ENCODE results near the gene HADHB. TPM values are rescaled to one million over a fixed set of nuclear protein-coding genes. Genes with fewer than 3 reads are reported as not detected.
A peak's percentile ranks its signal among the peaks of the same experiment; 100 is the strongest.
"Not testable (repeated sequence)": the region's sequence is repeated elsewhere in the genome, so short reads cannot be mapped to it uniquely, and the experiment has no call there.

HADHB gene
- total RNA-seq, 1 experiment from 2014 or later, result 117 TPM

DNA sequence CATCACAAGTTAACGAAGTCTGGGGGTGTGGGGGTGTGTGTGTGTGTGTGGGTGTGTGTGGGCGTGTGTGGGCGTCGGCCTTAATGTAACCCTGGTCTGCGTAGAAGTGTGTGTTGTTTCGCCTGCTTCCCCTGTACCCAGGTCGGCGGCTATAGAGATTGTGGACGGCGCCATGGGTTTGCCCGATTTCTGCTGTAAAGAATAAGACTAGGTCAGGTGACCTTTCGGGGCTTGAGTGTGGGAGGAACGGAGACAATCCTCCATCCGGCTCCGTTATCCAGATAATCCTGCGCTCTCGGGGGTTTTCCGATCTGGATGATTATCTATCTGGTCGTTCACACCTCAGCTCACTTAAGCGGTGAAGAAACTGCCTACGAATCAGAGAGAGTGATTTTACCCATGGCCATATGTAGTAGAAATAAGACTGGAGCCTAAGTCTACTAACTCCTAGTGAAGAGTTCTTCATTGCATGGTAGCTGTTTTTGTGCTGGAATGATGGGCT, 543 bp downstream of the HADHB start:
- DNase-seq (ENCODE audit: low spot score), result peak; percentile 31

DNA sequence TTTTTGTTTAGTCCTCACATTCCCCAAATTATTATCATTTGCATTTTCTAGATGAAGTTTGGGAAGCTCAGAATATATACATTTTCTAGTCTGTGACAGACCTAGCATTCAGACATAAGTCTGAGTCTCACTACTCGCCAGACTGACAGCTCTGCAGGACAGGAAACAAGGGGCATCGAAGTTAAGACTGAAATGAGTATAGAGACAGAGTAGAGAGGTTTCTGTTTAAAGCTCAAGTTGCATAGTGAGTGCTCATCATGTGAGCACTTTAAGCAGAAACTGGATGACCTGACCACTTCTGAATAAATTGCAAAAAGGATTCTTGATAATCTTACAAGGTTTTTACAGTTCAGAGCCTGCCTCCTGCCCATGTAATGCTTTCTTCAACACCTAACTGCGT, 1.1 kb downstream of the HADHB start:
- DNase-seq (ENCODE audit: low spot score), result peak; percentile 8

DNA sequence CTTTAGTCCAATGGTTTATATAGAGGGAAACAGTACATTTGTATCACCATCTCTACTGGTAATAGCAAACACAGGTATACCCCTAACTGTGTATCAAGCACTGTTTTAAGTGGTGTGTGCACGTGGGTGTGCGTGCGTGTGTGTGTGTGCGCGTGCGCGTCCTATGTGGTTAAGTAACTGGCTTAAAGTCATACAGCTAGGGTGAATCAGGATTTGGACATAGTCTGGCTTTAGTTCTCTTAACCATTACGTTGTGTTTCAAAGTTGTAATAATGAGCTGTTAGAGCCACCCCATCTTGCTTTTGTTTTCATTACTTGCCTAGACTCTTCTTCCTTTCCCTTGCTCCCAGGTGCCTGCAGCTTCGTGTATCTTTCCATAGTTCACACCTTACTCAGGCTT, 2.1 kb downstream of the HADHB start:
- DNase-seq (ENCODE audit: low spot score), result no peak

DNA sequence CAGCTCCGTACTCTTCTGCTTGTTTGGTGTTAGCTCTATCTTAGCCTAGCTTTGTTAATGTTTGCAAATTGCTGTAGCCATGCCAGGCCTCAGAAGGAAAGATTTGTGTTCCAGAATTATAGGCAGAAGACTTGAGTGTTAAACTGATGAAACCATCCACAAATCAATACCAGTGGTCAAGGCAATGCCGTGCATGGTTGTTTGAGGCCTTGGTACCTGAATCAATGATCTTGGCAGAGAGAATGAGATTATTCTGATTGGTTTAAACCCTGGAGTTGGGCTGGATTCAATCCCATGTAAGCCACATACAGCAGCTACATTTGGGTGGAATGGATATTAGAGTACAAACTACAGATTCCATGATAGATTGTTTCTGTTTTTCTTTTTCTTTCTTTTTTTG, 4.9 kb downstream of the HADHB start:
- DNase-seq (ENCODE audit: low spot score), result no peak

DNA sequence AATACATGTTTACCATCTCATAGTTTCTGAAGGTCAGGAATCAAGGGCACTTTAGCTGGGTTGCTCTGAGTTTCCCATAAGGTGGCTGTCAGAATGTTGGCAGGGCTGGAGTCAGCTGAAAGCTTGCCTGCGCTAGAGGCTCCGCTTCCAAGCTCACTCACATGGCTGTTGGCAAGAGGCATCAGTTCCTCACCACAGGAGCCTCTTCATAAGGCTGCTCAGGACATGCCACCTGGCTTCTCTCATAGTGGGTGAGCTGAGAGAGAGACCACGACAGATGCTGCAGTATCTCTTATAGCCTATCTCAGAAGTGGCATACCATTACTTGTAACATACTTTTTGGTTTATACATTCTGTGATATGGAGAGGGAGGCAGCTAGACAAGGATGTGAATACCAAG, 7.2 kb downstream of the HADHB start:
- no peak for DNase-seq (ENCODE audit: low spot score)

DNA sequence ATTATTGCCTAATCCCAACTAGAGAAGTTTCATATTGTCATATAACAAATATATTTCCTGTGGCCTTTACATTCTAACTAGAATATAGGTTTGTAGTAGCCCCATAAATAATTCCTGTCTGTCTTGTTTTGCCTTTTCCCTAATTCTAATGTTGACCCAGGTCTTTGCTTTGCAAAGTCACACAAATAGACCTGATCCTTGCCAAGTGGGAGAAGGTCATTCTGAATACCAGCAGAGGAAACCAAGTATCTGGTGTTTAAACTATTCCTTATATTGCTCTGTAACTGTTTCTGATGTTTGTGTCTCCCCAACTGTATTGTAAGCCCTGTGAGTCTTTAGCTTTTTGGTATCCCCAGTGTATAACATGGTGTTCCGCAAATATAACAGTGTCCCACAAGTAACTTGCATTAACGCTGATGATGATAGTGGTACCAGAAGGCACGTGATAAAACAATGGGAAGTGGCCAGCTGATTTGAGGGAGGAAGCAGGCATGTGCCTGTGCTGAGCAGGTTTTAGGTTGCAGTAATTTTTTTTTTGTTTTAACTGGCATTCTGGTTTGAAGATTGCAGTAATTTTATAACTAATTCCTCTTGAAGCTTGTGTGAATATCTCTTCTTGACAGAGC, 11.1 kb downstream of the HADHB start:
- DNase-seq (ENCODE audit: low spot score), result no peak

DNA sequence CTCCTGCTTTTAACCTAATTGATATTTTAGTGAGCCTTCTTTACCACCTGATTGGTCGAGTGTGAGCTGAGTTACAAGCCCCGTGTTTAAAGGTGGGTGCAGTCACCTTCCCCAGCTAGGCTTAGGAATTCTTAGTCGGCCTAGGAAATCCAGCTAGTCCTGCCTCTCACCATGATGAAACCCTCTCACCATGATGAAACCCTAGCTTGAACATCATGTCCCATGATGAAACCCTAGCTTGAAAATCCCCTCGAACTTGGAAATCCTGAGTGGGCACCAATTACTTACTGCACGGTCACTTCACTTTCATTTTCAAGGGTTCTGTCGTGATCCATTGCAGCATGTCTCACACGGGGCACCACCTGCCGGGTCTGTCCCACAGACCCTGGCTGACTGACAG, 14.1 kb downstream of the HADHB start:
- DNase-seq (ENCODE audit: low spot score), result not testable (repeated sequence)

DNA sequence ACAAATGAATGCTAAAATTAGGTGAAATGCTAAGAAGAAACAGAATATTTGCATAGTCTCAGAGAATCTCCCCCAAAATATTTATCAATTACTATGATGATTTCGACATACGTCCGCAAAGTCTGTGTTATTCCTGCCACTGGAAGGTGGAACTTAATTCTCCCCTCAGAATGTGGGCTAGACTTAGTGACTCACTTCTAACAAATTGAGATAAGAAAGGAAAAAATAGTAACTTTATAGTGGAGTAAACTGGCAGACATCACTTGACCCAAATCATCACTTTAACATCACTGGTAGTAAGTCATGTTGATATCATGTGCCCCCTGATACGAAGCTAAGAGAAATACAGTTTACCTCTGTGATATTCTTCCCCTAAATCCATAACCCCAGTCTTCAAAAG, 23.5 kb downstream of the HADHB start:
- DNase-seq (ENCODE audit: low spot score), result peak; percentile 48

DNA sequence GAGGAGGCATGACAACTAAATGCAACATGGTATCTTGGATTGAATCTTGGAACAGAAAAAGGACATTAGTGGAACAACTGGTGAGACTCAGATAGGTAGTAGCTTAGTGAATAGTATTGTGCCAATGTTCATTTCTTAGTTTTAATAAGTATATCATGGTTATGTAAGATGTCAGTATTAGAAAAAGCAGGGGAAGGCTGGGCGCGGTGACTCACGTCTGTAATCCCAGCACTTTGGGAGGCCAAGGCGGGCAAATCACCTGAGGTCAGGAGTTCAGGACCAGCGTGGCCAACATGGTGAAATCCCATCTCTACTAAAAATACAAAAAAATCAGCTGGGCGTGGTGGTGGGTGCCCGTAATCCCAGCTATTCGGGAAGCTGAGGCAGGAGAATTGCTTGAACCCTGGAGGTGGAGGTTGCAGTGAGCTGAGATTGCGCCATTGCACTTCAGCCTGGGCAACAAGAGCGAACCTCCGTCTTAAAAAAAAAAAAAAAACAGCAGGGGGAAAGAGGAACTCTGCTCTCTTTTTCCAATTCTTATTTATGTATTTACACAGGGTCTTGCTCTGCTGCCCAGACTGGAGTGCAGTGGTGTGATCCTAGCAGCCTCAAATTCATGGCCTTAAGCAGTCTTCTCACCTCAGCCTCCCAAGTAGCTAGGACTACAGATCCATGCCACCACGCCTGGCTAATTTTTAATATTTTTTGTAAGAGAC, 24.1 kb downstream of the HADHB start:
- not testable (repeated sequence) for DNase-seq (ENCODE audit: low spot score)

DNA sequence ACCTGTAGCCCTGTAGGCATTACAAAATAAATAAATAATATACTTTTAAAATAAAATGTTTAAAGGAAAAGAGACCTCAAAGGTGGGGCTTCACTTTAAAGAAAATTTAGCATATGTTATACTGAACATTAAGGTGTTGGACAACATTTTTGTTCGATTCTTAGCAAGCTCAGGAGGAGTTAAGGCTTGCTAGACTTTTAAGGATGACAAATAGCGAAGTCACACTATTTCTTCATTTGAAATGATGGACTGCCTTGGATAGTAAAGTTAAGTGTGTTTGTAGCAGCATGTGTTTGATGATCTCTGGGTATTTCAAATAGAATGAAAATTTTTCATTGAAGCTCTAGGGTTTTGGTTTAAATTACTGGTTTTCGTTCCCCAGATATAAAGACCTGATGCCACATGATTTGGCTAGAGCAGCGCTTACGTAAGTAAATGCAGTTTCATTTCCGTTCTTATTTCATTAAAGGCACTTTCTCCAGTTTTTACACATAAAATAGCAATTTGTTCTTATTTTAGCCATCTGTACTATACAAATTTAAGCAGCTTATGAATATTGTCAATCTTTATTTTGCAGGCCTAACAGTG, 24.9 kb downstream of the HADHB start:
- no peak for DNase-seq (ENCODE audit: low spot score)

DNA sequence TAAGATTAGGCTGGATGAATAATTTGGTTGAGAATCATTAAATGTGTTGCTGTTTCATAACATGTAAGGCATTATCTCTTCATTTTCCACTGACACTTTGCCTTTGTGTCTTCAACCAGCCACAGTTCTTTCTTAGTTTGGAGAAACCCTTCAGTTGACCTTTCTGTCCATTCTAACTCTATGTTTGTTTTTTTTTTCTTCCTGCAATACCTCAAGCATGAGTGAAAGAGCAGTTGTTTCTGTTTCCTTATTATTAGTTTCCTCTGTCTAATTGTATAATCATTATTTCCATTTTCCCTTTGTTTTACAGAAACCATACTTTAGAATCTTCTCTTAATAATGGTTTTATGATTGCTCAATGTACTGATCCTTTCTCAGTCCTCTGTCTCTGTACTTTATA, 25.6 kb downstream of the HADHB start:
- DNase-seq (ENCODE audit: low spot score), result no peak

DNA sequence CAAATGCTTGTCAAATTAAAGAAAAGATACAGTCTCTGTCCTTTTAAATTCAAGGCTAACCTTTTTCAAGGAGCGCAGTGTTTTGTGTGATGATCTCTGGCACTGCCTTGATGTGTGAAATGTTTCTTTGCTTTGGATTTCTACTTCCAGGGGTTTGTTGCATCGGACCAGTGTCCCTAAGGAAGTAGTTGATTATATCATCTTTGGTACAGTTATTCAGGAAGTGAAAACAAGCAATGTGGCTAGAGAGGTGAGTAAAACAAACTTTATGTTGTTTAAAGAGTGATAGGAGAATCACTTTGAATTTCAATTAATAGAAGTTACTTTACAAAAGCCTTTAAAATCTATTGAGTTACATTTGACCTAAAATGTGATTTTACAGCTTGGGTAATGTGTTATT, 28.8 kb downstream of the HADHB start:
- DNase-seq (ENCODE audit: low spot score), result no peak

DNA sequence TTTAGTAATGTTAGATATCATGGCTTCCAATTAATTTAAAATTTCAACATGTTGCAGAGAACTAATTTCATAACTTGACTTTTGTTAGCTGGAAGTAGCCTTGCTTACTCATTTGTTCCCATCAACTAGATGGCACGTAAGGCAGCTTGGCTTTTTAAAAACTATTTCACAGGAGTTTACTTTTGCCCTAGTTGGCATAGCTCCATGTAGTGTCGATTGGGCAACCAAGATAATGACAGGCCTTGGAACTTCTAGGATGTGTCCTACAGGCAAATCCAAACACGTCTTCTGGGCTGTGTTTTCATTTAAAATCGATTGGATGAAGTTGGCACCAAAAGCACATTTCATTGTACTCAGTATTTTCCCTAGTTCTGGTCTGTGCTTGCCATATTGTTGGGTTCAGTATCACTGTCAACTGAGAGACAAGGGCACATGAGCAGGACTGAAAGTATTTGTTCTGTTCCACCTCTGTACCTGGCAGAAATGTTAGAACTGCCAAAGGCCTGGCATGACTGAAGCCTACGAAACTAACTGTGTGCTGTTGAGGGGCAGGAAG, 29.4 kb downstream of the HADHB start:
- peak; percentile 24 for DNase-seq (ENCODE audit: low spot score)

DNA sequence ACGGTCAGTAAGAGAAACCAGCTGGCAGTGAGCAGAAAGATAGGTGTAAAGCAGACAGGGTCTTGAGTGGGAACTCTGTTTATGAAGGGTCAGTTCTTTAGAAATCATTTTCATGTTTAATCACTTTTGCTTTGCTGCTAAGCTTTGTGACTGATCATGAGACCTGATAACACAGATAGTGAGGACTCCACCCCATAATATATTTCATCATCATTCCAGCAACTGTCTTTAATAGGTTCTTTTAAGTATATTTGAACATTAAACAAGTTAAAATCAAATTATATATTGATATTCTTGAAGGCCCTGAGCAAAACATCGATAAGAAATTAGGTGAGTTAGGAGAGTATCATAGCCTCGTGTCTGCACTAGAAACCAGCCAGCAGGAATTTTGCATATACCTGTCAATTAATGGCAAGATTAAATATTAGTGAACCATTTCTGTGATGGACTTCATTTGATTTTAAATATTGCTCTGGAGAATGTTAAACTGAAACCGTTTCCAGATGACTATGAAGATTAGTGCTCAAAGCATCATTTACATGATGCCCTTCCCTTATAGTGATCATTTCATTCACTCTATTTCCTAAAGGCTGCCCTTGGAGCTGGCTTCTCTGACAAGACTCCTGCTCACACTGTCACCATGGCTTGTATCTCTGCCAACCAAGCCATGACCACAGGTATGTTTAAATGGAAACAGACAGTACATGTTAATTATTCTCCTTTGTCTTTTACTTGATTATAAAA, 31.9 kb downstream of the HADHB start:
- no peak for DNase-seq (ENCODE audit: low spot score)

DNA sequence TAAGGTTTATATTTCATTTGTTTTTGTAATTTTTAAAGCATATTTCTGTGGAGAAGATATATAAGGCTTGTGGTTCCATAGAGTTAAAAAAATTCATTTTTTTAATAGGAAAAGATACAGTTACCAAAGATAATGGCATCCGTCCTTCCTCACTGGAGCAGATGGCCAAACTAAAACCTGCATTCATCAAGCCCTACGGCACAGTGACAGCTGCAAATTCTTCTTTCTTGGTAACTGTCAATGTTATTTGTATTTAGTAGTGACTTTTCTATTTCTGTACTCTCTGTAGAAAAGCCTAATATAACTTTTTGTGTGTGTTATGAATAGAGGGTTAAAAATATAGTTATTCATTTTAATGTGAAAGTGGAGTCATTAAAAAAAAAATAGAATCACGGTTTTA, 35.1 kb downstream of the HADHB start:
- no peak for DNase-seq (ENCODE audit: low spot score)

DNA sequence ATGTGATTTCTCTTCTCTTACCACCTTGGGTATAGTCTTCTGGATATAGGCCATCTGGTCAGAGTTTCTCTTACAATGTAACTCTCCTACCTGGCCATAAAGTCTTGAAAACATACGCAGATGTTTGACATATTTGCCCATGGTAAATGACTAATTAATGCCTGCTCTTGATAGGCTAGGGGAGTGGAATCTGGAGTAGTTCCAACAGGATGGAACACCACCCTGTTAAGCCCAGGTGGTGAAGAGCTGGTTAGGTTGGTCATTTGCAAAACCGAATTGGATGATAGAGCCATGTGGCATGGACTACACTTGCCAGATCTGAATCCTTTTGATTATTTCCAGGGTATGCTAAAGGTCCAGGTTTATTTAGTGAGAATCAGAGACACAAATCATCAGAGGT, 36.5 kb downstream of the HADHB start:
- DNase-seq (ENCODE audit: low spot score), result no peak

DNA sequence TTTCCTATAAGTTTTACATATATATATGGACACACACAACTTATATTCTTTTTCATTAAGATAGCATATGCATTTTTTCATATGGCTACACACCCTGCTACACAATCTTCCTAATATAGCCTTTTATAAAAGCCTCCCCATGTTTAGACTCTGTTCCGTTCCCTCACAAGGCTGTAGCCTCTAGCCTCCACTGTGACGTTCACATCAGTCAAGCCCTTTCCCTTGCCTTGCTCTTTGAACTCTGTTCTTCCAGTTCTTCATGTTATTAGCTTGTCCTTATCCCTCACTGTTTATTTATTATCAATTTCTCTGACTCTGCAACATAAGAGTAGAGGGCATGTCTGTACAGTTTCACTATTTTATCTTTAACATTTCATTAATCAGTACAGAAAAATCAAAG, 38.9 kb downstream of the HADHB start:
- no peak for DNase-seq (ENCODE audit: low spot score)

DNA sequence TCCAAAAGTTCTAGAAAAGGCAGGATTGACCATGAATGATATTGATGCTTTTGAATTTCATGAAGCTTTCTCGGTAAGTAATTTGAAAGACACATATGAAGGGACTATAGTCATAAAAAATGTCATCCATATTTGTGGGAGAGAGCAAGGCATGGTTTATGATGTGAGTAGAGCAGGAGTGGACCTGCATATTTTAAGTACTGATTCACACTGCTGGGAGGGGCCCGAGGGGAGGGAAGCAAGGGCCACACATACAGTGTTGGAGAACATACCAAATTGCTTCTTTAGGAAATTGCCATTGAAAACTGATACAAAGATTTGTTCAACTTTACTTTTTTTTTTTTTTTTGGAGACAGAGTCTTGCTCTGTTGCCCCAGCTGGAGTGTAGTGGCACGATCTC, 39.4 kb downstream of the HADHB start:
- DNase-seq (ENCODE audit: low spot score), result peak; percentile 53

DNA sequence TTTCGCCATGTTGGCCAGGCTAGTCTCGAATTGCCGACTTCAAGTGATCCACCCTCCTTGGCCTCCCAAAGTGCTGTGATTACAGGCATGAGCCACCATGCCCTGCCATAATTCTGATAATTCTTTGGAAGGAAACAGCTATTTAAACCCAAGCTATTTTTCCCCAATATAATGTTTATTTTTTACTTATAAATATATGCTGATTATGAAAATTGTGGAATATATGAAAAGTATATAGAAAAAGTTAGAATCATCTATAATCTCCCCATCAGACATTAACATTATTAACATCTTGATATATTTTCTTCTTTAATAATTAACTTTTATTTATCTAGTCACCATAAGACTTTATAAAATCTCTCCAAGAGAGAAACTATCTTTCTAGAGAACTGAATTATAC, 41.2 kb downstream of the HADHB start:
- DNase-seq (ENCODE audit: low spot score), result no peak

DNA sequence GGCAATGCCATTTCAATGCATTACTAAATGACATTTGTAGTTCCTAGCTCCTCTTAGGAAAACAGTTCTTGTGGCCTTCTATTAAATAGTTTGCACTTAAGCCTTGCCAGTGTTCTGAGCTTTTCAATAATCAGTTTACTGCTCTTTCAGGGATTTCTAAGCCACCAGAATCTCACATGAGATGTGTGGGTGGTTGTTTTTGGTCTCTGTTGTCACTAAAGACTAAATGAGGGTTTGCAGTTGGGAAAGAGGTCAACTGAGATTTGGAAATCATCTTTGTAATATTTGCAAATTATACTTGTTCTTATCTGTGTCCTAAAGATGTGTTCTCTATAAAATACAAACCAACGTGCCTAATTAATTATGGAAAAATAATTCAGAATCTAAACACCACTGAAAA, 45.3 kb downstream of the HADHB start:
- no peak for DNase-seq (ENCODE audit: low spot score)

DNA sequence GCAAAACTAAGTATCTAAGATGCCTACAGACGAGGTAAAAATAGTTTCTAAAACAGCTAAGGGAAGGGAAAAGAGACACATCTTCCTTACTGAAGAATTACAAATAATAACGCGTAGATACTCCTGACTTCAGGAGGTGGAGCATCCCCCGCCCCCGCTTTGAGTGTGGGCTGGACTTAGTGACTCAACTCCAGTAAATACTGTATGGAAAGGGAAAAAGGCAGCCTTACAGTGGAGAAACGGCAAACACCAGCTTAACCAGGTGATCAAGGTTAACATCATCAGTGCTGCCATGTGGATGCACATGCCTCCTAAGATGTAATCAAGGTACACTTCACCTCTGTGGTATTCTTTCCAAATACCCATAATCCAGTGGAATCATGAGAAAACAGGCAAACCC, 47.9 kb downstream of the HADHB start:
- no peak for DNase-seq (ENCODE audit: low spot score)

DNA sequence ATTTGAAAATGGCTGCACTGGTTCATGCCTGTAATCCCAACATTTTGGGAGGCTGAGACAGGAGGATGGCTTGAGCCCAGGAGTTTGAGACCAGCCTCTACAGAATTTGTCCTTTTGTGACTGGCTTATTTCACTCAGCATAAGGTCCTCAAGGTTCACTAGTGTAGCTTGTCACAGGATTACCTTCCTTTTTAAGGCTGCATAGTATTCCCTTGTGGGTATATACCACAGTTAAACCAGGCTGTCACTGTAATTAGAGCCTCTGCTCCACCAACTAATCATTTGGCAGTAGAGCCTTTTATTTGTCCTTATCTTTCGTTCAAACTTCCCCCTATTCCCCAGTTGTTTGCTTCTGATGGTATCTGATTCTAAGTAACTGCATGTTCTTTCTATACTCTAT, 50.8 kb downstream of the HADHB start:
- DNase-seq (ENCODE audit: low spot score), result no peak

All from A172 (cell line).